HepG2 (cell line): Measurements from ENCODE around the gene ABI2. TPM values are rescaled to one million over a fixed set of nuclear protein-coding genes. Genes with fewer than 3 reads are reported as not detected.

Experiments used
- BORCS8-MEF2B ChIP-seq: sonication (generic); formaldehyde crosslinking; IDR thresholded peaks from 2 replicates; pipeline ENCODE4 v1.8.0; 2022; ENCODE audit warnings: mild to moderate bottlenecking, missing genetic modification reagents
- KLF13 ChIP-seq: sonication (generic); formaldehyde crosslinking; IDR thresholded peaks from 2 replicates; pipeline ENCODE4 v1.4.0; 2020; ENCODE audit warnings: mild to moderate bottlenecking, missing genetic modification reagents
- PRMT3 ChIP-seq: sonication (generic); formaldehyde crosslinking; IDR thresholded peaks from 2 replicates; pipeline ENCODE4 v1.8.1; 2022; ENCODE audit warnings: low read depth, mild to moderate bottlenecking, moderate library complexity, missing genetic modification reagents, borderline replicate concordance
- XRCC5 ChIP-seq: fragments of 200-400 bp; formaldehyde crosslinking; optimal IDR thresholded peaks from 2 replicates; pipeline ENCODE3; 2017; ENCODE audit warnings: mild to moderate bottlenecking, low read length
- ZNF839 ChIP-seq: sonication (generic); formaldehyde crosslinking; IDR thresholded peaks from 2 replicates; pipeline ENCODE4 v1.4.0; 2020; ENCODE audit warnings: missing genetic modification reagents, mild to moderate bottlenecking, borderline replicate concordance
- polyA plus RNA-seq, 8 experiments: library from polyadenylated mRNA; depleted of rRNA in 3 of 8; stranded (reverse) in 7 of 8; unstranded in 1 of 8; fragments of >200 nt; fragmentation: Illumina TruSeq in 4 of 8; extraction: Trizol in 4 of 8; gene quantifications; 2 replicates each; pipeline versions ENCODE4 v1.2.1 to v1.2.3, GENCODE V29; 2011 to 2016; ENCODE audit warnings: low read depth in 4 of 8, missing spikeins in 1 of 8, mixed read lengths in 1 of 8; ENCODE audit not compliant: insufficient read depth in 1 of 8
- total RNA-seq, 5 experiments: library from RNA; depleted of rRNA; stranded (reverse); fragments of >200 nt; fragmentation: Illumina TruSeq; extraction: Trizol; gene quantifications; 2 replicates each; pipeline ENCODE4 v1.2.3, GENCODE V29; 2016; ENCODE audit warnings: low read depth in 1 of 5
- TF ChIP-seq, protein P1 (sequence below): sonication (generic); formaldehyde crosslinking; IDR thresholded peaks from 2 replicates; pipeline ENCODE4 v1.8.0; 2022; ENCODE audit warnings: mild to moderate bottlenecking, missing genetic modification reagents, moderate library complexity
- TF ChIP-seq, protein P2 (sequence below): sonication (generic); formaldehyde crosslinking; IDR thresholded peaks from 2 replicates; pipeline ENCODE4 v1.8.0; 2022; ENCODE audit warnings: mild to moderate bottlenecking, missing genetic modification reagents; ENCODE audit not compliant: insufficient replicate concordance
- TF ChIP-seq, protein P3 (sequence below): IDR thresholded peaks from 2 replicates; pipeline ENCODE4 v1.6.1; 2016
- TF ChIP-seq, protein P4 (sequence below): sonication (generic); formaldehyde crosslinking; IDR thresholded peaks from 2 replicates; pipeline ENCODE4 v1.4.0; 2020; ENCODE audit warnings: mild to moderate bottlenecking, low read depth, missing genetic modification reagents
- TF ChIP-seq, protein P5 (sequence below): sonication (generic); formaldehyde crosslinking; conservative IDR thresholded peaks from 2 replicates; pipeline ENCODE4 v1.8.1; 2023; ENCODE audit warnings: missing genetic modification reagents
- TF ChIP-seq, protein P6 (sequence below): sonication (generic); formaldehyde crosslinking; IDR thresholded peaks from one replicate; pipeline ENCODE4 v1.5.1; 2020; ENCODE audit warnings: mild to moderate bottlenecking, missing genetic modification reagents; ENCODE audit errors: not compliant biosample characterization

Gene ABI2
- total and polyA plus RNA-seq, 2 of the 13 experiments (the other 11 are each of a cell fraction or from before 2014, with no cell fraction given) = 28.4 to 32.4 TPM

DNA sequence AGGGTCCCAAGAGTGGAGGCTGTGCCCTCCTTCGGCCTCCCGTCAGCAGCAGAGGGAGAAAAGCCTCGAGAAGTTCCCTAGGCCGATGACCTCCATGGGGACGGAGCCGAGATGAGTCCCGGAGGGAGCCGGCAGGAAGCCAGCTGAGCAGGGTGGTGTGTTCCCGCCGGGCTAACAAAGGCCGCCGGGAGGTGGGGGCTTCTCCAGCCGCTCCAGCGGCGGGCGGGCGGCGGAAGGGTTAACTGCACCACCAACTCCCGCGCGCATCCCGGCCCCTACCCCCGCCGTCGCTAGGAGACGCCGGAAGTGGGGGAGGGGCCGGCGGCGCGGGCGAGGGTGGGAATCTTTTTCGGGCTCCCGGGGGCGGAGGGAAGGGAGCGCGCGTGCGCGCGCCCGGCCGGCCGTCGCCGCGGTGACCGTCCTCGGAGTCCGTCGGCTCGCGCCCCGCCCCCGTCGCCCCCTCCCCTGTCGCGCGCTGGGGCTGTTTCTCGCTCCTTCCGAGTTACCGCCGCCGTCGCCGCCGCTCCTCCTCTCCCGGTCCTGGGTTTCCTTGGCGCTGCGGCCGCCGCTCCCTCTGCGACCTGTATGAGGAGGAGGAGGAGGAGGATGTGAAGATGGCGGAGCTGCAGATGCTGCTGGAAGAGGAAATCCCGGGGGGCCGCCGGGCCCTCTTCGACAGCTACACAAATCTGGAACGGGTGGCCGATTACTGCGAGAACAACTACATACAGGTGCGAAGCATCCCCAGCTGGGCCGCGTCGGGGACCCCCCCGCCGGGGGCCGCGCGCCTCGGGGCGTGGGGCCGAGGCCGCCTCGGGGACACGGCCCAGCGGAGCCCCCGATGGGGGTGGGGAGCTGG, at the start of gene ABI2 (continued):
- peak; percentile 70; the same call in 1 of the 2 replicates for TF ChIP-seq BORCS8-MEF2B
- no peak for TF ChIP-seq KLF13 (CRISPR knock-in tag)
- TF ChIP-seq XRCC5 = peak; percentile 57
- TF ChIP-seq, protein P1, sequence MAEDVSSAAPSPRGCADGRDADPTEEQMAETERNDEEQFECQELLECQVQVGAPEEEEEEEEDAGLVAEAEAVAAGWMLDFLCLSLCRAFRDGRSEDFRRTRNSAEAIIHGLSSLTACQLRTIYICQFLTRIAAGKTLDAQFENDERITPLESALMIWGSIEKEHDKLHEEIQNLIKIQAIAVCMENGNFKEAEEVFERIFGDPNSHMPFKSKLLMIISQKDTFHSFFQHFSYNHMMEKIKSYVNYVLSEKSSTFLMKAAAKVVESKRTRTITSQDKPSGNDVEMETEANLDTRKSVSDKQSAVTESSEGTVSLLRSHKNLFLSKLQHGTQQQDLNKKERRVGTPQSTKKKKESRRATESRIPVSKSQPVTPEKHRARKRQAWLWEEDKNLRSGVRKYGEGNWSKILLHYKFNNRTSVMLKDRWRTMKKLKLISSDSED (CRISPR knock-in tag) = no peak
- TF ChIP-seq, protein P2, sequence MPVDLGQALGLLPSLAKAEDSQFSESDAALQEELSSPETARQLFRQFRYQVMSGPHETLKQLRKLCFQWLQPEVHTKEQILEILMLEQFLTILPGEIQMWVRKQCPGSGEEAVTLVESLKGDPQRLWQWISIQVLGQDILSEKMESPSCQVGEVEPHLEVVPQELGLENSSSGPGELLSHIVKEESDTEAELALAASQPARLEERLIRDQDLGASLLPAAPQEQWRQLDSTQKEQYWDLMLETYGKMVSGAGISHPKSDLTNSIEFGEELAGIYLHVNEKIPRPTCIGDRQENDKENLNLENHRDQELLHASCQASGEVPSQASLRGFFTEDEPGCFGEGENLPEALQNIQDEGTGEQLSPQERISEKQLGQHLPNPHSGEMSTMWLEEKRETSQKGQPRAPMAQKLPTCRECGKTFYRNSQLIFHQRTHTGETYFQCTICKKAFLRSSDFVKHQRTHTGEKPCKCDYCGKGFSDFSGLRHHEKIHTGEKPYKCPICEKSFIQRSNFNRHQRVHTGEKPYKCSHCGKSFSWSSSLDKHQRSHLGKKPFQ = peak; percentile 64
- TF ChIP-seq, protein P3, sequence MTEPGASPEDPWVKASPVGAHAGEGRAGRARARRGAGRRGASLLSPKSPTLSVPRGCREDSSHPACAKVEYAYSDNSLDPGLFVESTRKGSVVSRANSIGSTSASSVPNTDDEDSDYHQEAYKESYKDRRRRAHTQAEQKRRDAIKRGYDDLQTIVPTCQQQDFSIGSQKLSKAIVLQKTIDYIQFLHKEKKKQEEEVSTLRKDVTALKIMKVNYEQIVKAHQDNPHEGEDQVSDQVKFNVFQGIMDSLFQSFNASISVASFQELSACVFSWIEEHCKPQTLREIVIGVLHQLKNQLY (CRISPR knock-in tag) = 0 out of 2 replicates have a peak, but pooled peaks have one; percentile 22
- TF ChIP-seq, protein P4, sequence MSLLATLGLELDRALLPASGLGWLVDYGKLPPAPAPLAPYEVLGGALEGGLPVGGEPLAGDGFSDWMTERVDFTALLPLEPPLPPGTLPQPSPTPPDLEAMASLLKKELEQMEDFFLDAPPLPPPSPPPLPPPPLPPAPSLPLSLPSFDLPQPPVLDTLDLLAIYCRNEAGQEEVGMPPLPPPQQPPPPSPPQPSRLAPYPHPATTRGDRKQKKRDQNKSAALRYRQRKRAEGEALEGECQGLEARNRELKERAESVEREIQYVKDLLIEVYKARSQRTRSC (CRISPR knock-in tag) = peak; percentile 91; the same call in 1 of the 2 replicates
- TF ChIP-seq, protein P5, sequence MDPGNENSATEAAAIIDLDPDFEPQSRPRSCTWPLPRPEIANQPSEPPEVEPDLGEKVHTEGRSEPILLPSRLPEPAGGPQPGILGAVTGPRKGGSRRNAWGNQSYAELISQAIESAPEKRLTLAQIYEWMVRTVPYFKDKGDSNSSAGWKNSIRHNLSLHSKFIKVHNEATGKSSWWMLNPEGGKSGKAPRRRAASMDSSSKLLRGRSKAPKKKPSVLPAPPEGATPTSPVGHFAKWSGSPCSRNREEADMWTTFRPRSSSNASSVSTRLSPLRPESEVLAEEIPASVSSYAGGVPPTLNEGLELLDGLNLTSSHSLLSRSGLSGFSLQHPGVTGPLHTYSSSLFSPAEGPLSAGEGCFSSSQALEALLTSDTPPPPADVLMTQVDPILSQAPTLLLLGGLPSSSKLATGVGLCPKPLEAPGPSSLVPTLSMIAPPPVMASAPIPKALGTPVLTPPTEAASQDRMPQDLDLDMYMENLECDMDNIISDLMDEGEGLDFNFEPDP (CRISPR knock-in tag) = peak; percentile 96
- no peak for TF ChIP-seq PRMT3 (CRISPR knock-in tag)
- TF ChIP-seq, protein P6, sequence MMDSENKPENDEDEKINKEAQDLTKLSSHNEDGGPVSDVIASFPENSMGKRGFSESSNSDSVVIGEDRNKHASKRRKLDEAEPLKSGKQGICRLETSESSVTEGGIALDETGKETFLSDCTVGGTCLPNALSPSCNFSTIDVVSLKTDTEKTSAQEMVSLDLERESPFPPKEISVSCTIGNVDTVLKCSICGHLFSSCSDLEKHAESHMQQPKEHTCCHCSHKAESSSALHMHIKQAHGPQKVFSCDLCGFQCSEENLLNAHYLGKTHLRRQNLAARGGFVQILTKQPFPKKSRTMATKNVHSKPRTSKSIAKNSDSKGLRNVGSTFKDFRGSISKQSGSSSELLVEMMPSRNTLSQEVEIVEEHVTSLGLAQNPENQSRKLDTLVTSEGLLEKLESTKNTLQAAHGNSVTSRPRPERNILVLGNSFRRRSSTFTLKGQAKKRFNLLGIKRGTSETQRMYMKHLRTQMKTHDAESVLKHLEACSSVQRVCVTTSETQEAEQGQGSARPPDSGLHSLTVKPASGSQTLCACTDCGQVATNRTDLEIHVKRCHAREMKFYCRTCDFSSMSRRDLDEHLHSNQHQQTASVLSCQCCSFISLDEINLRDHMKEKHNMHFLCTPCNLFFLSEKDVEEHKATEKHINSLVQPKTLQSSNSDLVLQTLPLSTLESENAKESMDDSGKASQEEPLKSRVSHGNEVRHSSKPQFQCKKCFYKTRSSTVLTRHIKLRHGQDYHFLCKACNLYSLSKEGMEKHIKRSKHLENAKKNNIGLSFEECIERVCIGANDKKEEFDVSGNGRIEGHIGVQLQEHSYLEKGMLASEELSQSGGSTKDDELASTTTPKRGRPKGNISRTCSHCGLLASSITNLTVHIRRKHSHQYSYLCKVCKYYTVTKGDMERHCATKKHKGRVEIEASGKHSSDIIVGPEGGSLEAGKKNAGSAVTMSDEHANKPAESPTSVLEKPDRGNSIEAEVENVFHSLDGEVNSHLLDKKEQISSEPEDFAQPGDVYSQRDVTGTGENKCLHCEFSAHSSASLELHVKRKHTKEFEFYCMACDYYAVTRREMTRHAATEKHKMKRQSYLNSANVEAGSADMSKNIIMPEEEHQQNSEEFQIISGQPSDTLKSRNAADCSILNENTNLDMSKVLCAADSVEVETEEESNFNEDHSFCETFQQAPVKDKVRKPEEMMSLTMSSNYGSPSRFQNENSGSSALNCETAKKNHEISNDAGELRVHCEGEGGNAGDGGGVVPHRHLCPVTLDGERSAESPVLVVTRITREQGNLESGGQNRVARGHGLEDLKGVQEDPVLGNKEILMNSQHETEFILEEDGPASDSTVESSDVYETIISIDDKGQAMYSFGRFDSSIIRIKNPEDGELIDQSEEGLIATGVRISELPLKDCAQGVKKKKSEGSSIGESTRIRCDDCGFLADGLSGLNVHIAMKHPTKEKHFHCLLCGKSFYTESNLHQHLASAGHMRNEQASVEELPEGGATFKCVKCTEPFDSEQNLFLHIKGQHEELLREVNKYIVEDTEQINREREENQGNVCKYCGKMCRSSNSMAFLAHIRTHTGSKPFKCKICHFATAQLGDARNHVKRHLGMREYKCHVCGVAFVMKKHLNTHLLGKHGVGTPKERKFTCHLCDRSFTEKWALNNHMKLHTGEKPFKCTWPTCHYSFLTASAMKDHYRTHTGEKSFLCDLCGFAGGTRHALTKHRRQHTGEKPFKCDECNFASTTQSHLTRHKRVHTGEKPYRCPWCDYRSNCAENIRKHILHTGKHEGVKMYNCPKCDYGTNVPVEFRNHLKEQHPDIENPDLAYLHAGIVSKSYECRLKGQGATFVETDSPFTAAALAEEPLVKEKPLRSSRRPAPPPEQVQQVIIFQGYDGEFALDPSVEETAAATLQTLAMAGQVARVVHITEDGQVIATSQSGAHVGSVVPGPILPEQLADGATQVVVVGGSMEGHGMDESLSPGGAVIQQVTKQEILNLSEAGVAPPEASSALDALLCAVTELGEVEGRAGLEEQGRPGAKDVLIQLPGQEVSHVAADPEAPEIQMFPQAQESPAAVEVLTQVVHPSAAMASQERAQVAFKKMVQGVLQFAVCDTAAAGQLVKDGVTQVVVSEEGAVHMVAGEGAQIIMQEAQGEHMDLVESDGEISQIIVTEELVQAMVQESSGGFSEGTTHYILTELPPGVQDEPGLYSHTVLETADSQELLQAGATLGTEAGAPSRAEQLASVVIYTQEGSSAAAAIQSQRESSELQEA (CRISPR knock-in tag) = peak; percentile 29
- no peak; the same call in 1 of the 2 replicates for TF ChIP-seq ZNF839
